DOHH2 (cell line): ENCODE measurements around the gene TYRO3.

Source experiments
- H3F3A ChIP-seq: fragments of 200-600 bp; sonication (generic), shearing (Covaris generic); 2 replicates; pipeline ENCODE4 v1.6.0; 2016; ENCODE audit warnings: antibody characterized with exemption, mild to moderate bottlenecking; ENCODE audit not compliant: control insufficient read depth, insufficient read depth
- H3K27ac ChIP-seq: fragments of 200-600 bp; sonication (generic); 2 replicates; pipeline ENCODE4 v1.5.1; 2014; ENCODE audit warnings: low read depth, mild to moderate bottlenecking, low read length, moderate library complexity
- H3K27me3 ChIP-seq: fragments of 200-600 bp; sonication (generic); 2 replicates; pipeline ENCODE4 v1.6.1; 2014; ENCODE audit warnings: mild to moderate bottlenecking, low read length, mixed read lengths; ENCODE audit not compliant: control insufficient read depth
- H3K36me3 ChIP-seq: fragments of 200-600 bp; sonication (generic); 2 replicates; pipeline ENCODE4 v1.6.1; 2014; ENCODE audit warnings: mild to moderate bottlenecking, low read length, moderate library complexity, mixed read lengths; ENCODE audit not compliant: control insufficient read depth
- H3K4me1 ChIP-seq: fragments of 200-600 bp; sonication (generic); 2 replicates; pipeline ENCODE4 v1.6.1; 2014; ENCODE audit warnings: mild to moderate bottlenecking, low read length, mixed read lengths; ENCODE audit not compliant: control insufficient read depth
- H3K4me2 ChIP-seq: fragments of 200-600 bp; sonication (generic); 2 replicates; pipeline ENCODE4 v1.6.0; 2014; ENCODE audit warnings: mild to moderate bottlenecking, low read length, moderate library complexity
- H3K4me3 ChIP-seq: fragments of 200-600 bp; sonication (generic); 2 replicates; pipeline ENCODE4 v1.5.1; 2014; ENCODE audit warnings: mild to moderate bottlenecking, low read length, mixed read lengths
- H3K79me2 ChIP-seq: fragments of 200-600 bp; sonication (generic); 2 replicates; pipeline ENCODE4 v1.6.1; 2014; ENCODE audit warnings: mild to moderate bottlenecking, low read length, mixed read lengths; ENCODE audit not compliant: control insufficient read depth
- H3K9me2 ChIP-seq: fragments of 200-600 bp; sonication (generic); replicated peaks from 2 replicates; pipeline ENCODE4 v1.6.1; 2014; ENCODE audit warnings: mild to moderate bottlenecking, low read length, mixed read lengths; ENCODE audit not compliant: control insufficient read depth
- H3K9me3 ChIP-seq: fragments of 200-600 bp; sonication (generic); 2 replicates; pipeline ENCODE4 v1.6.1; 2014; ENCODE audit warnings: antibody characterized with exemption, low read length, mixed read lengths; ENCODE audit not compliant: control insufficient read depth, insufficient read depth
- H4K20me1 ChIP-seq: fragments of 200-600 bp; sonication (generic); 2 replicates; pipeline ENCODE4 v1.6.0; 2014; ENCODE audit warnings: low read depth, mild to moderate bottlenecking, antibody characterized with exemption, low read length, moderate library complexity; ENCODE audit not compliant: control insufficient read depth, insufficient read depth
- CTCF ChIP-seq: fragments of 200-600 bp; sonication (generic); IDR thresholded peaks from one replicate; pipeline ENCODE4 v1.5.1; 2014; ENCODE audit warnings: antibody characterized with exemption, mild to moderate bottlenecking, low read depth, low read length; ENCODE audit not compliant: poor library complexity, severe bottlenecking
- EZH2phosphoT487 ChIP-seq: fragments of 200-600 bp; sonication (generic); IDR thresholded peaks from 2 replicates; pipeline ENCODE4 v1.6.1; 2017; ENCODE audit warnings: borderline replicate concordance, mild to moderate bottlenecking, antibody characterized with exemption, low read length, moderate library complexity, mixed read lengths

Gene TYRO3

GRCh38 chr15:41562784-41563198 lies 3.8 kb downstream of the TYRO3 start:
- Histone ChIP-seq H3K4me1 (peaks cover 13% of the 10 kb centered on the region), H3K27ac (no peak overlapping the region), H3K9me3 (no peaks in the 10 kb centered on the region), H3K9me2 (no peaks in the 10 kb centered on the region), H3F3A (peaks cover 7% of the 10 kb centered on the region), H3K36me3 (no peaks in the 10 kb centered on the region), H3K79me2 (no peaks in the 10 kb centered on the region), H3K4me3 (no peak overlapping the region), H3K27me3 (peaks cover 30% of the 10 kb centered on the region), H4K20me1 (no peaks in the 10 kb centered on the region), H3K4me2 (no peak overlapping the region)
- TF ChIP-seq EZH2phosphoT487 (no peak), CTCF (no peak)

GRCh38 chr15:41564286-41564959 lies 5.4 kb downstream of the TYRO3 start:
- no peak overlapping the region for H3K4me3 ChIP-seq
- no peaks in the 10 kb centered on the region for H3K36me3 ChIP-seq
- H3K27ac ChIP-seq: no peak overlapping the region
- no peak overlapping the region for H3K4me2 ChIP-seq
- no peaks in the 10 kb centered on the region for H3K79me2 ChIP-seq
- no peaks in the 10 kb centered on the region for H4K20me1 ChIP-seq
- H3F3A ChIP-seq: no peaks in the 10 kb centered on the region
- no peaks in the 10 kb centered on the region for H3K9me3 ChIP-seq
- TF ChIP-seq EZH2phosphoT487 (no peak), CTCF (no peak)
- peaks cover 3% of the 10 kb centered on the region; the same call in 1 of the 2 replicates for H3K4me1 ChIP-seq
- peaks cover 21% of the 10 kb centered on the region for H3K27me3 ChIP-seq
- no peaks in the 10 kb centered on the region for H3K9me2 ChIP-seq

GRCh38 chr15:41564960-41565502 lies 6.0 kb downstream of the TYRO3 start:
- H4K20me1 ChIP-seq: no peaks in the 10 kb centered on the region
- H3K4me3 ChIP-seq: no peak overlapping the region
- no peaks in the 10 kb centered on the region; the same call in 1 of the 2 replicates for H3K4me1 ChIP-seq
- H3F3A ChIP-seq: no peaks in the 10 kb centered on the region
- no peaks in the 10 kb centered on the region for H3K9me3 ChIP-seq
- no peaks in the 10 kb centered on the region for H3K9me2 ChIP-seq
- H3K27me3 ChIP-seq: peaks cover 15% of the 10 kb centered on the region
- no peak overlapping the region for H3K27ac ChIP-seq
- no peaks in the 10 kb centered on the region for H3K36me3 ChIP-seq
- no peaks in the 10 kb centered on the region for H3K79me2 ChIP-seq
- H3K4me2 ChIP-seq: no peak overlapping the region
- TF ChIP-seq EZH2phosphoT487: no peak

- H3K4me3 ChIP-seq: no peak overlapping the region
- no peak overlapping the region for H3K27ac ChIP-seq
- no peaks in the 10 kb centered on the region for H3K79me2 ChIP-seq
- H3K27me3 ChIP-seq: peaks cover 9% of the 10 kb centered on the region
- H3K4me2 ChIP-seq: no peak overlapping the region
- no peaks in the 10 kb centered on the region; the same call in 1 of the 2 replicates for H3K4me1 ChIP-seq
- TF ChIP-seq EZH2phosphoT487 (no peak), CTCF (no peak)
- no peaks in the 10 kb centered on the region for H3F3A ChIP-seq
- no peaks in the 10 kb centered on the region for H3K9me2 ChIP-seq
- H3K36me3 ChIP-seq: no peaks in the 10 kb centered on the region
- H3K9me3 ChIP-seq: no peaks in the 10 kb centered on the region
- no peaks in the 10 kb centered on the region for H4K20me1 ChIP-seq
Observed at GRCh38 chr15:41565702-41566101, 6.7 kb downstream of the TYRO3 start.
